NCI-H526 treated with DMSO at 0.1 percent for 48 hours (cell line): ENCODE measurements around the gene SMAGP.
"Not testable (repeated sequence)": the region's sequence is repeated elsewhere in the genome, so short reads cannot be mapped to it uniquely, and the experiment has no call there.

ENCODE experiments used
- DNase-seq: peaks from one replicate; lab custom pipeline; 2025; lab: John Stamatoyannopoulos, UW

Gene SMAGP

GRCh38 chr12:51225234-51225633 lies 45.0 kb downstream of the SMAGP start:
- DNase-seq: peak; percentile 72

GRCh38 chr12:51224625-51225024 lies 45.6 kb downstream of the SMAGP start:
- no peak for DNase-seq

- no peak for DNase-seq
Measured at GRCh38 chr12:51222461-51222860, 47.8 kb downstream of the SMAGP start.

- not testable (repeated sequence) for DNase-seq
Measured at GRCh38 chr12:51219857-51220256, 50.4 kb downstream of the SMAGP start.

GRCh38 chr12:51219322-51219721 lies 50.9 kb downstream of the SMAGP start:
- no peak for DNase-seq

- peak; percentile 33 for DNase-seq
Measured at GRCh38 chr12:51218607-51219161, 51.5 kb downstream of the SMAGP start.

GRCh38 chr12:51217968-51218606 lies 52.1 kb downstream of the SMAGP start, which contains the start of gene POU6F1:
TSS of gene POU6F1 (minus strand) at chr12:51218062. CDS start at chr12:51206836, 11,226 bp downstream.
- DNase-seq: peak; percentile 47

- DNase-seq: peak; percentile 10
Measured at GRCh38 chr12:51217133-51217967, 52.9 kb downstream of the SMAGP start.

- no peak for DNase-seq
Measured at GRCh38 chr12:51216642-51217041, 53.6 kb downstream of the SMAGP start.

- no peak for DNase-seq
Measured at GRCh38 chr12:51214895-51215294, 55.3 kb downstream of the SMAGP start.

GRCh38 chr12:51210690-51211395 lies 59.4 kb downstream of the SMAGP start:
- no peak for DNase-seq

GRCh38 chr12:51209259-51209658 lies 61.0 kb downstream of the SMAGP start:
- no peak for DNase-seq

GRCh38 chr12:51208016-51208660 lies 62.1 kb downstream of the SMAGP start:
- DNase-seq: no peak

GRCh38 chr12:51205350-51205749 lies 64.9 kb downstream of the SMAGP start:
- DNase-seq: no peak

- no peak for DNase-seq
Measured at GRCh38 chr12:51202718-51203117, 67.5 kb downstream of the SMAGP start.

- no peak for DNase-seq
Measured at GRCh38 chr12:51200806-51201205, 69.4 kb downstream of the SMAGP start.

GRCh38 chr12:51200156-51200555 lies 70.1 kb downstream of the SMAGP start:
- no peak for DNase-seq

GRCh38 chr12:51199366-51199945 lies 70.8 kb downstream of the SMAGP start:
- no peak for DNase-seq

- DNase-seq: no peak
Measured at GRCh38 chr12:51198568-51199365, 71.4 kb downstream of the SMAGP start.

- DNase-seq: no peak
Measured at GRCh38 chr12:51197736-51198567, 72.3 kb downstream of the SMAGP start.
